SK-N-SH (cell line): ENCODE results near the gene TSPAN7.

Experiments
- CTCF ChIP-seq: fragments of 200-600 bp; sonication (generic); IDR thresholded peaks from 2 replicates; pipeline ENCODE4 v1.6.1; 2017; ENCODE audit warnings: antibody characterized with exemption, mild to moderate bottlenecking, moderate library complexity
- EP300 ChIP-seq, 2 experiments: IDR thresholded peaks; 2 replicates each; pipeline versions ENCODE4 v1.4.0 to v1.6.1; 2012; ENCODE audit warnings: borderline replicate concordance in 1 of 2, low read depth in 1 of 2, low read length in 1 of 2
- EZH2phosphoT487 ChIP-seq: fragments of 200-600 bp; sonication (generic); IDR thresholded peaks from 2 replicates; pipeline ENCODE4 v1.6.1; 2017; ENCODE audit warnings: low read depth, mixed run types, mild to moderate bottlenecking, antibody characterized with exemption, moderate library complexity, borderline replicate concordance
- GABPA ChIP-seq: IDR thresholded peaks from 2 replicates; pipeline ENCODE4 v1.4.0; 2012; ENCODE audit warnings: low read depth, mild to moderate bottlenecking
- GATA2 ChIP-seq: sonication (generic); formaldehyde crosslinking; IDR thresholded peaks from 2 replicates; pipeline ENCODE4 v1.5.0; 2020; ENCODE audit warnings: mild to moderate bottlenecking, missing genetic modification reagents
- MAX ChIP-seq: IDR thresholded peaks from 2 replicates; pipeline ENCODE4 v1.4.0; 2012; ENCODE audit warnings: low read depth
- POLR2AphosphoS5 ChIP-seq: IDR thresholded peaks from 2 replicates; pipeline ENCODE4 v1.6.1; 2012; ENCODE audit warnings: low read depth, low read length
- RFX5 ChIP-seq: IDR thresholded peaks from 2 replicates; pipeline ENCODE4 v1.6.1; 2012; ENCODE audit warnings: mild to moderate bottlenecking, improper control_type of control experiment, low read length
- SMC3 ChIP-seq: IDR thresholded peaks from 2 replicates; pipeline ENCODE4 v1.6.1; 2012; ENCODE audit warnings: low read depth, low read length, improper control_type of control experiment
- USF1 ChIP-seq: IDR thresholded peaks from 2 replicates; pipeline ENCODE4 v1.4.0; 2012; ENCODE audit warnings: low read depth, borderline replicate concordance

GRCh38 chrX:38628587-38628986 lies 67.2 kb downstream of the TSPAN7 start:
- TF ChIP-seq CTCF (no peak), EZH2phosphoT487 (no peak), GATA2 (CRISPR knock-in tag) (no peak), POLR2AphosphoS5 (no peak), EP300 (IDR thresholded peaks at IDR 0.05; ENCODE audit: borderline replicate concordance in 1 of 2, low read depth in 1 of 2, low read length in 1 of 2) (no peak), RFX5 (no peak), GABPA (no peak), MAX (no peak), USF1 (no peak), SMC3 (no peak)
